ENCODE measurements around the gene ZNF697.
"Not testable (repeated sequence)": the region's sequence is repeated elsewhere in the genome, so short reads cannot be mapped to it uniquely, and the experiment has no call there.

Gene ZNF697

GRCh38 chr1:119611701-119612113, 36.4 kb downstream of the ZNF697 start:
- Histone ChIP-seq H3K79me1 (ENCODE audit: low read length) (no peaks in the 10 kb centered on the region), H3K36me3 (ENCODE audit: control insufficient read depth, insufficient read depth, low read length) (no peaks in the 10 kb centered on the region), H2BK5ac (ENCODE audit: low read length) (no peak overlapping the region), H3K27ac (ENCODE audit: low read depth, low read length) (no peak overlapping the region), H3K18ac (ENCODE audit: low read length) (no peak overlapping the region), H2AK5ac (ENCODE audit: low read length) (no peak overlapping the region), H4K5ac (ENCODE audit: low read length) (no peak overlapping the region), H3K4me1 (ENCODE audit: control insufficient read depth, low read depth, low read length) (no peaks in the 10 kb centered on the region), H3K4me2 (ENCODE audit: low read length) (no peak overlapping the region), H4K8ac (ENCODE audit: low read depth, low read length) (no peak overlapping the region), H2BK120ac (ENCODE audit: low read depth, low read length) (no peak overlapping the region), H3K23ac (ENCODE audit: low read length) (no peak overlapping the region), H3K79me2 (ENCODE audit: control insufficient read depth, insufficient read depth, low read length) (no peaks in the 10 kb centered on the region), H3K4ac (ENCODE audit: low read depth, low read length) (no peak overlapping the region), H2BK15ac (replicated peaks; ENCODE audit: low read depth) (no peak overlapping the region), H3K27me3 (ENCODE audit: insufficient read depth, low read length, poor library complexity) (no peaks in the 10 kb centered on the region), H3K9ac (ENCODE audit: low read length) (no peak overlapping the region), H3K56ac (ENCODE audit: low read length) (no peak overlapping the region), H3K4me3 (ENCODE audit: low read length) (no peak overlapping the region)
- no CpG with 5 or more reads among the region's 8 CpGs for WGBS (ENCODE audit: extremely low coverage, insufficient coverage, low lambda C conversion rate)
- peak; percentile 82 for DNase-seq

GRCh38 chr1:119608816-119609215, 39.2 kb downstream of the ZNF697 start:
- H2BK15ac ChIP-seq (replicated peaks; ENCODE audit: low read depth); H4K5ac ChIP-seq (ENCODE audit: low read length); H3K4me2 ChIP-seq (ENCODE audit: low read length); H2AK5ac ChIP-seq (ENCODE audit: low read length); H2BK120ac ChIP-seq (ENCODE audit: low read depth, low read length); H3K4ac ChIP-seq (ENCODE audit: low read depth, low read length); H3K23ac ChIP-seq (ENCODE audit: low read length); H3K79me2 ChIP-seq (ENCODE audit: control insufficient read depth, insufficient read depth, low read length); H3K27me3 ChIP-seq (ENCODE audit: insufficient read depth, low read length, poor library complexity); H3K4me3 ChIP-seq (ENCODE audit: low read length); H3K18ac ChIP-seq (ENCODE audit: low read length); H3K36me3 ChIP-seq (ENCODE audit: control insufficient read depth, insufficient read depth, low read length); H3K4me1 ChIP-seq (ENCODE audit: control insufficient read depth, low read depth, low read length); H3K9ac ChIP-seq (ENCODE audit: low read length); H2BK5ac ChIP-seq (ENCODE audit: low read length); H3K27ac ChIP-seq (ENCODE audit: low read depth, low read length); H3K79me1 ChIP-seq (ENCODE audit: low read length); H3K56ac ChIP-seq (ENCODE audit: low read length); H4K8ac ChIP-seq (ENCODE audit: low read depth, low read length): not testable (repeated sequence)
- WGBS (ENCODE audit: extremely low coverage, insufficient coverage, low lambda C conversion rate), result no CpG with 5 or more reads among the region's 6 CpGs
- peak; percentile 80 for DNase-seq

GRCh38 chr1:119607087-119607807, 40.8 kb downstream of the ZNF697 start:
- WGBS (ENCODE audit: extremely low coverage, insufficient coverage, low lambda C conversion rate), result no CpG with 5 or more reads among the region's 6 CpGs
- not testable (repeated sequence) for H3K27ac ChIP-seq (ENCODE audit: low read depth, low read length); DNase-seq; H3K4me2 ChIP-seq (ENCODE audit: low read length); H3K4me3 ChIP-seq (ENCODE audit: low read length); H2BK5ac ChIP-seq (ENCODE audit: low read length); H3K79me2 ChIP-seq (ENCODE audit: control insufficient read depth, insufficient read depth, low read length); H4K8ac ChIP-seq (ENCODE audit: low read depth, low read length); H3K4ac ChIP-seq (ENCODE audit: low read depth, low read length); H3K27me3 ChIP-seq (ENCODE audit: insufficient read depth, low read length, poor library complexity); H3K9ac ChIP-seq (ENCODE audit: low read length); H4K5ac ChIP-seq (ENCODE audit: low read length); H2BK120ac ChIP-seq (ENCODE audit: low read depth, low read length); H3K56ac ChIP-seq (ENCODE audit: low read length); H3K79me1 ChIP-seq (ENCODE audit: low read length); H3K36me3 ChIP-seq (ENCODE audit: control insufficient read depth, insufficient read depth, low read length); H3K4me1 ChIP-seq (ENCODE audit: control insufficient read depth, low read depth, low read length); H3K23ac ChIP-seq (ENCODE audit: low read length); H3K18ac ChIP-seq (ENCODE audit: low read length); H2BK15ac ChIP-seq (replicated peaks; ENCODE audit: low read depth); H2AK5ac ChIP-seq (ENCODE audit: low read length)

GRCh38 chr1:119606394-119606793, 41.7 kb downstream of the ZNF697 start:
- Histone ChIP-seq H2BK120ac (ENCODE audit: low read depth, low read length) (no peak overlapping the region), H3K4me3 (ENCODE audit: low read length) (no peak overlapping the region), H3K4ac (ENCODE audit: low read depth, low read length) (no peak overlapping the region), H4K5ac (ENCODE audit: low read length) (no peak overlapping the region), H3K56ac (ENCODE audit: low read length) (no peak overlapping the region), H4K8ac (ENCODE audit: low read depth, low read length) (no peak overlapping the region), H2AK5ac (ENCODE audit: low read length) (no peak overlapping the region), H3K9ac (ENCODE audit: low read length) (no peak overlapping the region), H3K79me2 (ENCODE audit: control insufficient read depth, insufficient read depth, low read length) (no peaks in the 10 kb centered on the region), H3K23ac (ENCODE audit: low read length) (no peak overlapping the region), H2BK15ac (replicated peaks; ENCODE audit: low read depth) (no peak overlapping the region), H3K27ac (ENCODE audit: low read depth, low read length) (no peak overlapping the region), H2BK5ac (ENCODE audit: low read length) (no peak overlapping the region), H3K4me1 (ENCODE audit: control insufficient read depth, low read depth, low read length) (no peaks in the 10 kb centered on the region), H3K27me3 (ENCODE audit: insufficient read depth, low read length, poor library complexity) (no peaks in the 10 kb centered on the region), H3K4me2 (ENCODE audit: low read length) (no peak overlapping the region), H3K18ac (ENCODE audit: low read length) (no peak overlapping the region), H3K79me1 (ENCODE audit: low read length) (no peaks in the 10 kb centered on the region), H3K36me3 (ENCODE audit: control insufficient read depth, insufficient read depth, low read length) (no peaks in the 10 kb centered on the region)
- no CpG with 5 or more reads among the region's 1 CpG for WGBS (ENCODE audit: extremely low coverage, insufficient coverage, low lambda C conversion rate)
- no peak for DNase-seq

- WGBS (ENCODE audit: extremely low coverage, insufficient coverage, low lambda C conversion rate), result no CpG with 5 or more reads among the region's 3 CpGs
- no peak overlapping the region for H3K27ac ChIP-seq (ENCODE audit: low read depth, low read length)
- no peak overlapping the region for H2AK5ac ChIP-seq (ENCODE audit: low read length)
- H3K4me2 ChIP-seq (ENCODE audit: low read length), result no peak overlapping the region
- no peak for DNase-seq
- no peak overlapping the region for H3K9ac ChIP-seq (ENCODE audit: low read length)
- no peak overlapping the region for H3K4me3 ChIP-seq (ENCODE audit: low read length)
- H4K8ac ChIP-seq (ENCODE audit: low read depth, low read length), result no peak overlapping the region
- no peak overlapping the region for H2BK5ac ChIP-seq (ENCODE audit: low read length)
- H3K27me3 ChIP-seq (ENCODE audit: insufficient read depth, low read length, poor library complexity), result no peaks in the 10 kb centered on the region
- no peak overlapping the region for H3K56ac ChIP-seq (ENCODE audit: low read length)
- no peak overlapping the region for H3K23ac ChIP-seq (ENCODE audit: low read length)
- H3K4me1 ChIP-seq (ENCODE audit: control insufficient read depth, low read depth, low read length), result no peaks in the 10 kb centered on the region
- H2BK120ac ChIP-seq (ENCODE audit: low read depth, low read length), result no peak overlapping the region
- no peak overlapping the region for H4K5ac ChIP-seq (ENCODE audit: low read length)
- no peak overlapping the region for H3K4ac ChIP-seq (ENCODE audit: low read depth, low read length)
- H2BK15ac ChIP-seq (replicated peaks; ENCODE audit: low read depth), result no peak overlapping the region
- no peaks in the 10 kb centered on the region for H3K36me3 ChIP-seq (ENCODE audit: control insufficient read depth, insufficient read depth, low read length)
- H3K79me2 ChIP-seq (ENCODE audit: control insufficient read depth, insufficient read depth, low read length), result no peaks in the 10 kb centered on the region
- no peak overlapping the region for H3K18ac ChIP-seq (ENCODE audit: low read length)
- no peaks in the 10 kb centered on the region for H3K79me1 ChIP-seq (ENCODE audit: low read length)
Measured at GRCh38 chr1:119605686-119606085, 42.4 kb downstream of the ZNF697 start.

- not testable (repeated sequence) for H3K4ac ChIP-seq (ENCODE audit: low read depth, low read length); H3K9ac ChIP-seq (ENCODE audit: low read length); H3K27ac ChIP-seq (ENCODE audit: low read depth, low read length); DNase-seq; H2BK5ac ChIP-seq (ENCODE audit: low read length); H3K4me2 ChIP-seq (ENCODE audit: low read length); H2AK5ac ChIP-seq (ENCODE audit: low read length); H3K79me1 ChIP-seq (ENCODE audit: low read length); H2BK15ac ChIP-seq (replicated peaks; ENCODE audit: low read depth); H3K4me1 ChIP-seq (ENCODE audit: control insufficient read depth, low read depth, low read length); H4K8ac ChIP-seq (ENCODE audit: low read depth, low read length); H4K5ac ChIP-seq (ENCODE audit: low read length); H3K56ac ChIP-seq (ENCODE audit: low read length); H3K27me3 ChIP-seq (ENCODE audit: insufficient read depth, low read length, poor library complexity); H3K4me3 ChIP-seq (ENCODE audit: low read length); H3K79me2 ChIP-seq (ENCODE audit: control insufficient read depth, insufficient read depth, low read length); H3K36me3 ChIP-seq (ENCODE audit: control insufficient read depth, insufficient read depth, low read length); H3K18ac ChIP-seq (ENCODE audit: low read length); H3K23ac ChIP-seq (ENCODE audit: low read length); H2BK120ac ChIP-seq (ENCODE audit: low read depth, low read length)
- WGBS (ENCODE audit: extremely low coverage, insufficient coverage, low lambda C conversion rate), result no CpG with 5 or more reads among the region's 8 CpGs
Measured at GRCh38 chr1:119605080-119605479, 43.0 kb downstream of the ZNF697 start.
